Middle frontal gyrus (tissue), 1 donor: ENCODE results near the gene FHIT.

ENCODE experiments used
- DNase-seq: peaks from one replicate; pipeline ENCODE4 v3.0.0-alpha.2; 2015; ENCODE audit warnings: low spot score; ENCODE audit errors: extremely low spot score

Gene FHIT

GRCh38 chr3:60023189-60023588 lies 1228.1 kb downstream of the FHIT start:
- DNase-seq = no peak

- no peak for DNase-seq
Observed at GRCh38 chr3:60017631-60018030, 1233.6 kb downstream of the FHIT start.

GRCh38 chr3:60015032-60015705 lies 1236.1 kb downstream of the FHIT start:
- no peak for DNase-seq

GRCh38 chr3:60013241-60013640 lies 1238.0 kb downstream of the FHIT start:
- no peak for DNase-seq

- no peak for DNase-seq
Observed at GRCh38 chr3:60011218-60011617, 1240.0 kb downstream of the FHIT start.

GRCh38 chr3:60010781-60011180 lies 1240.5 kb downstream of the FHIT start:
- DNase-seq = no peak

- no peak for DNase-seq
Observed at GRCh38 chr3:60009931-60010478, 1241.2 kb downstream of the FHIT start.

- DNase-seq = no peak
Observed at GRCh38 chr3:60001369-60001768, 1249.9 kb downstream of the FHIT start.

GRCh38 chr3:60000311-60001105 lies 1250.7 kb downstream of the FHIT start:
- no peak for DNase-seq

GRCh38 chr3:59998058-59998457 lies 1253.2 kb downstream of the FHIT start:
- no peak for DNase-seq

- no peak for DNase-seq
Observed at GRCh38 chr3:59997583-59997982, 1253.7 kb downstream of the FHIT start.

- no peak for DNase-seq
Observed at GRCh38 chr3:59996056-59996455, 1255.2 kb downstream of the FHIT start.

- DNase-seq = no peak
Observed at GRCh38 chr3:59995563-59995962, 1255.7 kb downstream of the FHIT start.

GRCh38 chr3:59994732-59995304 lies 1256.4 kb downstream of the FHIT start:
- no peak for DNase-seq

GRCh38 chr3:59992578-59992977 lies 1258.7 kb downstream of the FHIT start:
- no peak for DNase-seq

- DNase-seq = no peak
Observed at GRCh38 chr3:59990915-59991314, 1260.3 kb downstream of the FHIT start.

GRCh38 chr3:59982510-59982909 lies 1268.7 kb downstream of the FHIT start:
- DNase-seq = no peak

GRCh38 chr3:59981377-59981776 lies 1269.9 kb downstream of the FHIT start:
- DNase-seq = no peak

- DNase-seq = no peak
Observed at GRCh38 chr3:59980576-59980975, 1270.7 kb downstream of the FHIT start.

GRCh38 chr3:59979542-59979941 lies 1271.7 kb downstream of the FHIT start:
- no peak for DNase-seq

- no peak for DNase-seq
Observed at GRCh38 chr3:59978979-59979378, 1272.3 kb downstream of the FHIT start.

- no peak for DNase-seq
Observed at GRCh38 chr3:59970796-59971195, 1280.5 kb downstream of the FHIT start.
